C4-2B (cell line): Measurements from ENCODE around the gene MRPL46.

ENCODE experiments used
- ZFX ChIP-seq: fragments of 450-650 bp; IDR thresholded peaks from 2 replicates; pipeline ENCODE4 v1.6.1; 2017
- TF ChIP-seq, protein P1 (sequence below): fragments of 450-650 bp; conservative IDR thresholded peaks from 2 replicates; pipeline ENCODE4 v1.5.1; 2017; ENCODE audit warnings: mild to moderate bottlenecking

DNA sequence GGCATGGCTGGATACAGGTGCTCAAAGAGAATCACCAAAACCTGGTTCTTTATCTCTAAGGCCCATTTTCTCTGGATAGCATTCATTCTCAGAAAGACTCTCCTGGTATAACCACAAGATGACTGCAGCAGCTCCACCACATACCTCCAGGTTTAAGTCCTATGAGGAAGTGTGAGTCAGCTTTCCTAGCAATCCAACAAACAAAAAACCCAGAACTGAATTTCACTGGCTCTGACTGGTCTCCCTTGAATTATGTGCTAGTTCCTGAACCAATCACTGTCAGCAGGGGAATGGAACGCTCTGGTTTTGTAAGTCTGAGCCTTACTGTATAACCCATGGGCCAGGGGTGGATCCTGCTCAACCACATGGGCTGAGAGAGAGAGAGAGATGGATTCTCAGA, 27.2 kb downstream of the MRPL46 start:
- TF ChIP-seq, protein P1, sequence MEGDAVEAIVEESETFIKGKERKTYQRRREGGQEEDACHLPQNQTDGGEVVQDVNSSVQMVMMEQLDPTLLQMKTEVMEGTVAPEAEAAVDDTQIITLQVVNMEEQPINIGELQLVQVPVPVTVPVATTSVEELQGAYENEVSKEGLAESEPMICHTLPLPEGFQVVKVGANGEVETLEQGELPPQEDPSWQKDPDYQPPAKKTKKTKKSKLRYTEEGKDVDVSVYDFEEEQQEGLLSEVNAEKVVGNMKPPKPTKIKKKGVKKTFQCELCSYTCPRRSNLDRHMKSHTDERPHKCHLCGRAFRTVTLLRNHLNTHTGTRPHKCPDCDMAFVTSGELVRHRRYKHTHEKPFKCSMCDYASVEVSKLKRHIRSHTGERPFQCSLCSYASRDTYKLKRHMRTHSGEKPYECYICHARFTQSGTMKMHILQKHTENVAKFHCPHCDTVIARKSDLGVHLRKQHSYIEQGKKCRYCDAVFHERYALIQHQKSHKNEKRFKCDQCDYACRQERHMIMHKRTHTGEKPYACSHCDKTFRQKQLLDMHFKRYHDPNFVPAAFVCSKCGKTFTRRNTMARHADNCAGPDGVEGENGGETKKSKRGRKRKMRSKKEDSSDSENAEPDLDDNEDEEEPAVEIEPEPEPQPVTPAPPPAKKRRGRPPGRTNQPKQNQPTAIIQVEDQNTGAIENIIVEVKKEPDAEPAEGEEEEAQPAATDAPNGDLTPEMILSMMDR, result no peak
- TF ChIP-seq ZFX, result no peak
